HG02588 (cell line): Measurements from ENCODE around the gene CRYGN.

Source experiments
- ATAC-seq: cut with Tn5 transposase; IDR thresholded peaks from one replicate; pipeline ENCODE4 v1.9.1; 2021; ENCODE audit warnings: mild to moderate bottlenecking, moderate library complexity; ENCODE audit not compliant: unreplicated experiment

Gene CRYGN

GRCh38 chr7:151460474-151460855, 20.5 kb upstream of the CRYGN start:
- no peak for ATAC-seq

GRCh38 chr7:151459726-151460473, 20.0 kb upstream of the CRYGN start:
- ATAC-seq = no peak

- no peak for ATAC-seq
These were observed 17.6 kb upstream of the CRYGN start for GRCh38 chr7:151457534-151457933.

GRCh38 chr7:151456782-151457181, 16.8 kb upstream of the CRYGN start:
- no peak for ATAC-seq

- ATAC-seq = no peak
These were observed 16.3 kb upstream of the CRYGN start for GRCh38 chr7:151456276-151456675.

GRCh38 chr7:151455690-151456089, 15.7 kb upstream of the CRYGN start:
- ATAC-seq = no peak

- ATAC-seq = no peak
These were observed 15.1 kb upstream of the CRYGN start for GRCh38 chr7:151454932-151455530.

GRCh38 chr7:151454305-151454704, 14.4 kb upstream of the CRYGN start:
- ATAC-seq = no peak

GRCh38 chr7:151453326-151453791, 13.4 kb upstream of the CRYGN start:
- no peak for ATAC-seq

- no peak for ATAC-seq
These were observed 12.9 kb upstream of the CRYGN start for GRCh38 chr7:151452680-151453325.

GRCh38 chr7:151451626-151452571, 12.0 kb upstream of the CRYGN start:
- ATAC-seq = no peak

GRCh38 chr7:151451156-151451555, 11.2 kb upstream of the CRYGN start:
- ATAC-seq = no peak

- ATAC-seq = no peak
These were observed 10.0 kb upstream of the CRYGN start for GRCh38 chr7:151449990-151450389.

- ATAC-seq = peak; percentile 61
These were observed 8.6 kb upstream of the CRYGN start for GRCh38 chr7:151448261-151449252.

GRCh38 chr7:151447901-151448260, 7.9 kb upstream of the CRYGN start:
- no peak for ATAC-seq

- ATAC-seq = no peak
These were observed 7.4 kb upstream of the CRYGN start for GRCh38 chr7:151447312-151447711.

GRCh38 chr7:151446412-151446811, 6.5 kb upstream of the CRYGN start:
- no peak for ATAC-seq

- ATAC-seq = no peak
These were observed 4.7 kb upstream of the CRYGN start for GRCh38 chr7:151444632-151445031.

- ATAC-seq = no peak
These were observed 3.0 kb upstream of the CRYGN start for GRCh38 chr7:151442776-151443496.
